ENCODE measurements around the gene ARHGEF2. TPM values are rescaled to one million over a fixed set of nuclear protein-coding genes. Genes with fewer than 3 reads are reported as not detected.

Gene ARHGEF2
- total and polyA plus RNA-seq, 12 donors: 22.7 to 79.8 (median 56.9) TPM

DNA sequence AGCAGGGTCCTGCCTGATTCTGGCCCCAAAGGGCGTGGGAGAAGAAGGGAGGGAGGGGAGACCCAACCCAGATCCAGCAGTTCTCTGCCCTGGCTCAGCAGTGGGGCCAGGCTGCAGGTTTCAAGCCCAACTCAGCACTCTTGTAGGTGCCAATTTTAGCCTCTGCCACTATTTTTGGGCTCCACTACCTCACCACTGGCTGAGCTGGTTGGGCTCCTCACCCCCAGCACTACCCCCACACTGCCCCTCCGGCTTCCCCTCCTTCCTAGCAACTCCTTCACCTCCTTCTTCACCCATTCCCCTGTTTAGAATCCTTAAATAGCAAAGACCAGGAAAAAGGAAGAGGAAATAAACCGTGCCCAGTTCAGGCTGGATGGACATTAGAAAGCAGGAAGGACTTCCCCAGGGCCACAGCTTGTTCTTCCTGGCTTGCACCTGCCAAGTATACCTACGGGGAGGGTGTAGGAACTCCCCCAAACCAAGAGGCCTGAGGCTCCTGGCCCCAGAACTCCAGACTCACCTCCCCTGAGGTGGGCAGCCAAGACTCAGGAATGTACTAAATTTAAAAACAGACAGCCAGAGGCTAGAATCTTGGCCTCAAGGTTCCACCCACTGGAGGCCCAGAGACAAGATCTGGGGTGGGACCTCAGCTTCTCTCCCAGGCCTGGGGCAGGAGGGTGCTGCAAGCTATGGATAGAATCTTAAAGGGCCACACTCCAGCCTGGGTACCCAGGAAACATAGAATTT, 1.4 kb upstream of the ARHGEF2 start:
- peaks cover 35 to 89% (median 76%) of the 10 kb centered on the region in 9 donors for H3K4me1 ChIP-seq
- H3K36me3 ChIP-seq: no peaks in the 10 kb centered on the region
- DNase-seq (peak; percentile 58 to 79), ATAC-seq (peak; percentile 26 to 84 (median 64))
- peak overlapping the region; percentile 66 to 97 (median 88) for H3K4me3 ChIP-seq
- H3K27ac ChIP-seq: peak overlapping the region; percentile 86 to 99 (median 96)
- H3K27me3 ChIP-seq: no peaks in the 10 kb centered on the region
- TF ChIP-seq CTCF (IDR thresholded peaks at IDR 0.05): no peak
- WGBS, 2 donors: 0 to 2% methylated on average over 4 of the region's 4 CpGs
- no peaks in the 10 kb centered on the region for H3K9me3 ChIP-seq
- intact Hi-C loops (cut with DNase I): loop anchor here in 5 of 10 donors (2.0 to 5.0 kb wide), 2 partner anchors 17 to 37 kb away; partner anchors contain the start of gene RXFP4 (in 5 of the 5)

- no peaks in the 10 kb centered on the region for H3K9me3 ChIP-seq
- peaks cover 38 to 89% (median 80%) of the 10 kb centered on the region in 9 donors for H3K4me1 ChIP-seq
- H3K27ac ChIP-seq: peak overlapping the region; percentile 86 to 99 (median 96)
- WGBS, 2 donors: 1 to 2% methylated on average over 8 of the region's 8 CpGs
- peaks cover 0 to 6% (median 0%) of the 10 kb centered on the region in 9 donors for H3K36me3 ChIP-seq
- peak; percentile 14 to 52 (median 30) for ATAC-seq
- H3K27me3 ChIP-seq: no peaks in the 10 kb centered on the region
- peak overlapping the region; percentile 66 to 97 (median 88) for H3K4me3 ChIP-seq
- TF ChIP-seq CTCF (IDR thresholded peaks at IDR 0.05): no peak
- DNase-seq: no peak
- intact Hi-C loops (cut with DNase I): loop anchor here in 4 of 10 donors (2.0 to 5.0 kb wide), 2 partner anchors 16 to 37 kb away; partner anchors contain the start of gene RXFP4 (in 4 of the 4)
Observed at GRCh38 chr1:155978973-155979429, 654 bp upstream of the ARHGEF2 start.

GRCh38 chr1:155977690-155978324, 540 bp downstream of the ARHGEF2 start:
- peak in 1 of 2 donors; percentile 62 for DNase-seq
- peak overlapping the region; percentile 86 to 99 (median 96) for H3K27ac ChIP-seq
- peaks cover 0 to 18% (median 0%) of the 10 kb centered on the region in 9 donors for H3K36me3 ChIP-seq
- H3K9me3 ChIP-seq: no peaks in the 10 kb centered on the region
- no peak for TF ChIP-seq CTCF (IDR thresholded peaks at IDR 0.05)
- 0 to 1% methylated on average over 41 to 52 of the region's 52 CpGs for WGBS, 2 donors
- H3K27me3 ChIP-seq: no peaks in the 10 kb centered on the region
- peak overlapping the region; percentile 66 to 97 (median 88) for H3K4me3 ChIP-seq
- intact Hi-C loops (cut with DNase I): loop anchor here in 5 of 10 donors (2.0 to 5.0 kb wide), 3 partner anchors 15 to 36 kb away; partner anchors contain the start of gene RXFP4 (in 4 of the 5)
- H3K4me1 ChIP-seq: peaks cover 34 to 89% (median 81%) of the 10 kb centered on the region in 9 donors
- ATAC-seq: peak; percentile 29 to 63 (median 52)
